ENCODE measurements around the gene DLG4.

DLG4 gene
- 16.9 reads per million, percentile 43 among the genes with 10 or more reads in this experiment for total RNA-seq

GRCh38 chr17:7219812-7220592, at the start of gene DLG4, which contains the start of gene ACADVL:
DLG4 (minus strand) TSS chr17:7219836.
ACADVL (plus strand) TSS chr17:7219938; CDS start chr17:7219985, 47 bp downstream.
- DNase-seq = peak; percentile 69

GRCh38 chr17:7266784-7267183, 47.1 kb upstream of the DLG4 start:
- no peak for DNase-seq

GRCh38 chr17:7263801-7264078, 44.1 kb upstream of the DLG4 start:
- no peak for DNase-seq

GRCh38 chr17:7262935-7263800, 43.5 kb upstream of the DLG4 start:
- no peak for DNase-seq

- DNase-seq = no peak
Observed at GRCh38 chr17:7262192-7262934, 42.7 kb upstream of the DLG4 start, which contains the start of gene CLDN7. CLDN7 (minus strand) TSS chr17:7262478; CDS start chr17:7262043, 435 bp downstream.

GRCh38 chr17:7261379-7262191, 41.9 kb upstream of the DLG4 start:
- DNase-seq = no peak

GRCh38 chr17:7260651-7261378, 41.2 kb upstream of the DLG4 start:
- DNase-seq = no peak

GRCh38 chr17:7260151-7260550, 40.5 kb upstream of the DLG4 start:
- DNase-seq = no peak

- DNase-seq = no peak
Observed at GRCh38 chr17:7259555-7259889, 39.9 kb upstream of the DLG4 start.

- no peak for DNase-seq
Observed at GRCh38 chr17:7258731-7259554, 39.3 kb upstream of the DLG4 start.

GRCh38 chr17:7256766-7257456, 37.3 kb upstream of the DLG4 start:
- no peak for DNase-seq

GRCh38 chr17:7254511-7254910, 34.9 kb upstream of the DLG4 start:
- DNase-seq = no peak

GRCh38 chr17:7253082-7253481, 33.4 kb upstream of the DLG4 start:
- no peak for DNase-seq

GRCh38 chr17:7252176-7253043, 32.8 kb upstream of the DLG4 start, which contains the start of gene ELP5:
ELP5 (plus strand) TSS chr17:7252215; CDS start chr17:7252551, 336 bp downstream.
- DNase-seq = peak; percentile 82

GRCh38 chr17:7251661-7252175, 32.1 kb upstream of the DLG4 start, which contains the start of gene CTDNEP1:
CTDNEP1 (minus strand) TSS chr17:7251734; CDS start chr17:7251296, 438 bp downstream.
- peak; percentile 100 for DNase-seq

GRCh38 chr17:7250695-7251627, 31.3 kb upstream of the DLG4 start:
- DNase-seq = no peak

- DNase-seq = no peak
Observed at GRCh38 chr17:7249830-7250229, 30.2 kb upstream of the DLG4 start.

Data from effector CD4-positive, alpha-beta T cell (primary cell).